IPS-NIHi11 (cell line): ENCODE data around the gene POP7.
A peak's percentile ranks its signal among the peaks of the same experiment; 100 is the strongest.
"Not testable (repeated sequence)": the region's sequence is repeated elsewhere in the genome, so short reads cannot be mapped to it uniquely, and the experiment has no call there.

Experiments
- DNase-seq: peaks from one replicate; pipeline ENCODE4 v3.0.0; 2012; ENCODE audit warnings: mixed read lengths, low spot score

POP7 gene

GRCh38 chr7:100692578-100692961, 13.4 kb upstream of the POP7 start:
- DNase-seq, result no peak

GRCh38 chr7:100693312-100694097, 12.4 kb upstream of the POP7 start:
- DNase-seq, result peak; percentile 66

- peak; percentile 91 for DNase-seq
Measured at GRCh38 chr7:100694098-100694745, 11.7 kb upstream of the POP7 start, which contains the start of gene GIGYF1. GIGYF1 (minus strand) TSS chr7:100694250; CDS start chr7:100688238, 6,012 bp downstream.

GRCh38 chr7:100696123-100696521, 9.8 kb upstream of the POP7 start:
- no peak for DNase-seq

- DNase-seq, result no peak
Measured at GRCh38 chr7:100699018-100699417, 6.9 kb upstream of the POP7 start.

- not testable (repeated sequence) for DNase-seq
Measured at GRCh38 chr7:100701089-100701488, 4.8 kb upstream of the POP7 start.

GRCh38 chr7:100705320-100705752, 585 bp upstream of the POP7 start:
- DNase-seq, result peak; percentile 93

- no peak for DNase-seq
Measured at GRCh38 chr7:100706672-100707311, 871 bp downstream of the POP7 start.

GRCh38 chr7:100708395-100708794, 2.5 kb downstream of the POP7 start:
- DNase-seq, result no peak

GRCh38 chr7:100710452-100710851, 4.5 kb downstream of the POP7 start:
- no peak for DNase-seq

GRCh38 chr7:100711369-100711768, 5.4 kb downstream of the POP7 start:
- no peak for DNase-seq

- no peak for DNase-seq
Measured at GRCh38 chr7:100714725-100715124, 8.8 kb downstream of the POP7 start.

GRCh38 chr7:100717073-100717472, 11.2 kb downstream of the POP7 start:
- not testable (repeated sequence) for DNase-seq

- no peak for DNase-seq
Measured at GRCh38 chr7:100719523-100720278, 13.8 kb downstream of the POP7 start.

GRCh38 chr7:100720279-100720670, 14.4 kb downstream of the POP7 start, which contains the start of gene EPO:
EPO (plus strand) TSS chr7:100720468; CDS start chr7:100720981, 513 bp downstream.
- peak; percentile 34 for DNase-seq

- peak; percentile 48 for DNase-seq
Measured at GRCh38 chr7:100720671-100721504, 15.0 kb downstream of the POP7 start.

GRCh38 chr7:100721505-100721812, 15.5 kb downstream of the POP7 start:
- DNase-seq, result no peak

GRCh38 chr7:100722480-100723212, 16.7 kb downstream of the POP7 start:
- no peak for DNase-seq

GRCh38 chr7:100723732-100724275, 17.9 kb downstream of the POP7 start:
- no peak for DNase-seq

GRCh38 chr7:100724364-100724763, 18.4 kb downstream of the POP7 start:
- not testable (repeated sequence) for DNase-seq
